PC-9 (cell line): ENCODE data around the gene DACH1. TPM values are rescaled to one million over a fixed set of nuclear protein-coding genes. Genes with fewer than 3 reads are reported as not detected.

Source experiments
- BruUV-seq: library from RNA; stranded (reverse); fragments of 400-500 nt; replicated peaks from 2 replicates; lab custom pipeline; 2021; lab: Mats Ljungman, UMichigan
- CTCF ChIA-PET: fragments of 300-600 bp; sonication (Branson Sonifier 250); formaldehyde crosslinking; loops from one replicate; lab custom pipeline; 2022; ENCODE audit warnings: antibody characterized with exemption; lab: Charles Lee
- POLR2A ChIA-PET: fragments of 300-600 bp; sonication (Branson Sonifier 250); formaldehyde crosslinking; loops from one replicate; lab custom pipeline; 2022; ENCODE audit warnings: antibody characterized with exemption; ENCODE audit not compliant: unreplicated experiment; lab: Charles Lee
- DNase-seq, 2 experiments: peaks; one replicate each; pipeline versions ENCODE4 v3.0.0 to v3.0.0-alpha.2; 2015 to 2022; ENCODE audit warnings: mixed read lengths in 1 of 2
- H2AFZ ChIP-seq: fragments of 200-600 bp; sonication (generic); 2 replicates; pipeline ENCODE4 v1.8.1; 2017; ENCODE audit warnings: antibody characterized with exemption
- H3F3A ChIP-seq: fragments of 200-600 bp; sonication (generic); 2 replicates; pipeline ENCODE4 v1.8.1; 2017; ENCODE audit warnings: antibody characterized with exemption, mild to moderate bottlenecking, low read depth; ENCODE audit not compliant: insufficient read depth
- H3K27ac ChIP-seq: fragments of 200-600 bp; sonication (generic); 2 replicates; pipeline ENCODE4 v1.6.1; 2016; ENCODE audit warnings: mixed run types
- H3K27me3 ChIP-seq: fragments of 200-600 bp; sonication (generic); 2 replicates; pipeline ENCODE4 v1.6.1; 2016; ENCODE audit warnings: low read depth, mixed run types; ENCODE audit not compliant: insufficient read depth
- H3K36me3 ChIP-seq: fragments of 200-600 bp; sonication (generic); 2 replicates; pipeline ENCODE4 v1.6.1; 2016; ENCODE audit warnings: low read depth, mixed run types
- H3K4me1 ChIP-seq: fragments of 200-600 bp; sonication (generic); replicated peaks from 2 replicates; pipeline ENCODE4 v1.6.1; 2016; ENCODE audit warnings: mixed run types; ENCODE audit not compliant: insufficient read depth
- H3K4me2 ChIP-seq: fragments of 200-600 bp; sonication (generic); 2 replicates; pipeline ENCODE4 v1.6.1; 2017; ENCODE audit warnings: mixed run types
- H3K4me3 ChIP-seq: fragments of 200-600 bp; sonication (generic); 2 replicates; pipeline ENCODE4 v1.6.1; 2016; ENCODE audit warnings: mixed run types
- H3K79me2 ChIP-seq: fragments of 200-600 bp; sonication (generic); 2 replicates; pipeline ENCODE4 v1.6.1; 2017; ENCODE audit warnings: low read depth, mixed run types
- H3K9me2 ChIP-seq: fragments of 200-600 bp; sonication (generic); 2 replicates; pipeline ENCODE4 v1.8.1; 2017; ENCODE audit warnings: mild to moderate bottlenecking; ENCODE audit not compliant: insufficient read depth
- H3K9me3 ChIP-seq: fragments of 200-600 bp; sonication (generic); 2 replicates; pipeline ENCODE4 v1.8.1; 2016; ENCODE audit warnings: low read depth; ENCODE audit not compliant: insufficient read depth
- H4K20me1 ChIP-seq: fragments of 200-600 bp; sonication (generic); 2 replicates; pipeline ENCODE4 v1.8.1; 2017; ENCODE audit not compliant: insufficient read depth
- EZH2 ChIP-seq: fragments of 200-600 bp; sonication (generic); IDR thresholded peaks from 2 replicates; pipeline ENCODE4 v1.8.0; 2017; ENCODE audit warnings: antibody characterized with exemption, low read depth
- intact Hi-C: fragments of 100-400 bp; cut with micrococcal nuclease; formaldehyde crosslinking; loops from one replicate; pipeline ENCODE4 v1.10.0; 2022; ENCODE audit not compliant: unreplicated experiment
- total RNA-seq: library from RNA; stranded (reverse); gene quantifications from 2 replicates; pipeline ENCODE4 v1.2.3, GENCODE V29; 2021
- TF ChIP-seq, protein P1 (sequence below): fragments of 200-600 bp; sonication (generic); conservative IDR thresholded peaks from 2 replicates; pipeline ENCODE4 v1.6.1; 2017; ENCODE audit warnings: mixed run types, antibody characterized with exemption, mild to moderate bottlenecking, moderate library complexity

The DACH1 gene
- total RNA-seq, 1 experiment from 2014 or later = 1.5 TPM

DNA sequence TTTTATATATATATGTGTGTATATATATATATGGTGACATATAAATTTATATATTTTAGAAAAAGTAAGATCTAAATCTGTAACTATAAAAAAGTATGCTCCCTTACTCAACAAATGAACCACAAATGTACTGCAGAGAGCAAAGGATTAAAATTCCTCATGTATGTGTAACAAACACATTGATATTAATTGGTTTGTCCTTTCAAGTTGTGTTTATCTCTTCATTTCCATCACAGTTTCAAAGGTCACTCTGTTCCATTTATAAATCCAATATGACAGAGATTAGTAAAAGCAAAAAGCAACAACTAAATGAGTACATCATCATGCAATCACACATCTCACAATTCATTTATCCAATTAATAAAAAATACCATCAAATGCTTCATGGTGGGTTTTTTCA lies 247.9 kb downstream of the DACH1 start:
- Histone ChIP-seq H3F3A (no peaks in the 10 kb centered on the region), H3K4me3 (no peak overlapping the region), H4K20me1 (no peaks in the 10 kb centered on the region), H3K79me2 (no peaks in the 10 kb centered on the region), H3K27me3 (no peaks in the 10 kb centered on the region), H3K4me1 (no peaks in the 10 kb centered on the region), H3K27ac (no peak overlapping the region), H3K9me3 (no peaks in the 10 kb centered on the region), H3K36me3 (no peaks in the 10 kb centered on the region), H2AFZ (no peak overlapping the region), H3K4me2 (no peak overlapping the region), H3K9me2 (no peaks in the 10 kb centered on the region)
- BruUV-seq = no TSS peak
- intact Hi-C loops = no loop called here
- POLR2A ChIA-PET = no interaction called here
- TF ChIP-seq, protein P1, sequence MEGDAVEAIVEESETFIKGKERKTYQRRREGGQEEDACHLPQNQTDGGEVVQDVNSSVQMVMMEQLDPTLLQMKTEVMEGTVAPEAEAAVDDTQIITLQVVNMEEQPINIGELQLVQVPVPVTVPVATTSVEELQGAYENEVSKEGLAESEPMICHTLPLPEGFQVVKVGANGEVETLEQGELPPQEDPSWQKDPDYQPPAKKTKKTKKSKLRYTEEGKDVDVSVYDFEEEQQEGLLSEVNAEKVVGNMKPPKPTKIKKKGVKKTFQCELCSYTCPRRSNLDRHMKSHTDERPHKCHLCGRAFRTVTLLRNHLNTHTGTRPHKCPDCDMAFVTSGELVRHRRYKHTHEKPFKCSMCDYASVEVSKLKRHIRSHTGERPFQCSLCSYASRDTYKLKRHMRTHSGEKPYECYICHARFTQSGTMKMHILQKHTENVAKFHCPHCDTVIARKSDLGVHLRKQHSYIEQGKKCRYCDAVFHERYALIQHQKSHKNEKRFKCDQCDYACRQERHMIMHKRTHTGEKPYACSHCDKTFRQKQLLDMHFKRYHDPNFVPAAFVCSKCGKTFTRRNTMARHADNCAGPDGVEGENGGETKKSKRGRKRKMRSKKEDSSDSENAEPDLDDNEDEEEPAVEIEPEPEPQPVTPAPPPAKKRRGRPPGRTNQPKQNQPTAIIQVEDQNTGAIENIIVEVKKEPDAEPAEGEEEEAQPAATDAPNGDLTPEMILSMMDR = no peak
- TF ChIP-seq EZH2 = no peak
- no peak for DNase-seq
- CTCF ChIA-PET = no interaction called here

DNA sequence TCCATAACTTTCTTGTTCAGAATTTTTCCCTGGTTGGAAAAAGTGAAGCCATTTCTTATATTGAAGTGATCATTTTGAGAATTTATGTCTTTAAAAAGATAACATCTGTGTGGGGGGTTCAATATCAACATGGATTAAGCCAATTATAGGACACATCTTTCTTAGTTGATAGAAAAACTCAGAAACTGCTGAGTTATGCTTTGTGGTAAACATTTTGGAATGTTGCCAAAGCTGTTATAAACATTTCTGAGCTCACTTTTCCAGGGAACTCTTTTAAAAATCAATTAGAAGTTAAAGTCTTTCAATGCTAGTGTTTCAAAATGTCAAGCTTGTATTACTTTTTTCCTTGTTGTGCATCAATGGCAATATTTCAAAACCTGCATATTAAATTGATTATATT lies 248.8 kb downstream of the DACH1 start:
- DNase-seq = no peak
- H3K27ac ChIP-seq = no peak overlapping the region
- no peak overlapping the region for H3K4me2 ChIP-seq
- TF ChIP-seq, protein P1 = no peak
- TF ChIP-seq EZH2 = no peak
- H3K4me1 ChIP-seq = no peaks in the 10 kb centered on the region
- H4K20me1 ChIP-seq = no peaks in the 10 kb centered on the region
- H3K4me3 ChIP-seq = no peak overlapping the region
- POLR2A ChIA-PET = no interaction called here
- H3K79me2 ChIP-seq = no peaks in the 10 kb centered on the region
- H3K9me3 ChIP-seq = no peaks in the 10 kb centered on the region
- no peaks in the 10 kb centered on the region for H3K36me3 ChIP-seq
- no TSS peak for BruUV-seq
- H3F3A ChIP-seq = no peaks in the 10 kb centered on the region
- H2AFZ ChIP-seq = no peak overlapping the region
- CTCF ChIA-PET = no interaction called here
- intact Hi-C loops = no loop called here
- H3K9me2 ChIP-seq = no peaks in the 10 kb centered on the region
- no peaks in the 10 kb centered on the region for H3K27me3 ChIP-seq

DNA sequence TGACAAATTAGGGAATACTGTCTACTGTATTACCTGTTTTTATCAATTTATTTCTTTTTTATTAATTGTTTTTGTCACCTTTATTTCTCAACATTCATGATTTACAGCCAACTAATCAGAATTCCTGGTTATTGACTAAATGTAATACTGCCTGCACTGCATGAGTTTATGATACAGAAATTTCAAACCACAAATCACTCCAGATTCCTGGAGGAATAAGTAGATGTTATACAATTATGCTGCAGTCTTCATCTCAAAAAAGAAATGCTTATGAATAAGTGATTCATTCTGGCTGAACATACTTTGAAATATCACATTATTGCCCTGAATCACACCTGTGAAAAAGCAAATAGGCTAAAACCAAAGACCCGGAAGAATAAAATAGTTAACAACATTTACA lies 249.7 kb downstream of the DACH1 start:
- POLR2A ChIA-PET = no interaction called here
- no peak overlapping the region for H3K27ac ChIP-seq
- H3K79me2 ChIP-seq = no peaks in the 10 kb centered on the region
- no peaks in the 10 kb centered on the region for H3K9me2 ChIP-seq
- no peak overlapping the region for H2AFZ ChIP-seq
- H4K20me1 ChIP-seq = no peaks in the 10 kb centered on the region
- no peaks in the 10 kb centered on the region for H3F3A ChIP-seq
- H3K4me2 ChIP-seq = no peak overlapping the region
- no peaks in the 10 kb centered on the region for H3K36me3 ChIP-seq
- no peaks in the 10 kb centered on the region for H3K9me3 ChIP-seq
- DNase-seq = no peak
- H3K4me1 ChIP-seq = no peaks in the 10 kb centered on the region
- no peak for TF ChIP-seq EZH2
- TF ChIP-seq, protein P1 = no peak
- no peak overlapping the region for H3K4me3 ChIP-seq
- intact Hi-C loops = no loop called here
- CTCF ChIA-PET = no interaction called here
- BruUV-seq = no TSS peak
- H3K27me3 ChIP-seq = no peaks in the 10 kb centered on the region
